Uterus (tissue), 2 donors: Measurements from ENCODE around the gene EYS.

ENCODE experiments used
- POLR2A ChIP-seq, 2 donors: fragments of 450-650 bp; IDR thresholded peaks; one replicate each; pipeline ENCODE4 v1.6.1; 2016; ENCODE audit warnings: antibody characterized with exemption in 2 of 2, mild to moderate bottlenecking in 1 of 2, moderate library complexity in 1 of 2
- TF ChIP-seq, protein P1 (sequence below), 4 experiments: fragments of 200-600 bp in 2 of 4; fragments of 450-650 bp in 2 of 4; sonication (generic) in 2 of 4; IDR thresholded peaks; one replicate each; pipeline ENCODE4 v1.5.1; 2016 to 2019; ENCODE audit warnings: antibody characterized with exemption in 4 of 4, mild to moderate bottlenecking in 2 of 4, moderate library complexity in 1 of 4

DNA sequence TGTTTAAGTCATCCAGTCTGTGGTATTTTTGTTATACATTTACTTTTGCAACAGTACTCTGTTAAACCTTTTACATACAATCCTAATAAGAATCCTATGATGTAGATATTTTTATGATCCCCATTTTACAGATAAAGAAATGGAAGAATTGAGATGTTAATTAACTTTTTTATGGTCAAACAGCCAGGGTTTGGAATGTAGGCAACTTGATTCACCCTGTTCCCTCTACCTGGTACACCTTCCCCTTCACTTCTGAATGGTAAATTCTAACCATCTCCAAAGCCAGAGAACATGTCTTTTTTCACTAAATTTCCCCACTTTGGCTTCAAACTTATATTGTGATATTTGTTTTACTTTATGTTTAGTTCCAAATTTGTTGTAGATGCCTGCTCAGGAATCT, 1771.3 kb downstream of the EYS start:
- TF ChIP-seq POLR2A (IDR thresholded peaks at IDR 0.05): no peak
- TF ChIP-seq, protein P1, sequence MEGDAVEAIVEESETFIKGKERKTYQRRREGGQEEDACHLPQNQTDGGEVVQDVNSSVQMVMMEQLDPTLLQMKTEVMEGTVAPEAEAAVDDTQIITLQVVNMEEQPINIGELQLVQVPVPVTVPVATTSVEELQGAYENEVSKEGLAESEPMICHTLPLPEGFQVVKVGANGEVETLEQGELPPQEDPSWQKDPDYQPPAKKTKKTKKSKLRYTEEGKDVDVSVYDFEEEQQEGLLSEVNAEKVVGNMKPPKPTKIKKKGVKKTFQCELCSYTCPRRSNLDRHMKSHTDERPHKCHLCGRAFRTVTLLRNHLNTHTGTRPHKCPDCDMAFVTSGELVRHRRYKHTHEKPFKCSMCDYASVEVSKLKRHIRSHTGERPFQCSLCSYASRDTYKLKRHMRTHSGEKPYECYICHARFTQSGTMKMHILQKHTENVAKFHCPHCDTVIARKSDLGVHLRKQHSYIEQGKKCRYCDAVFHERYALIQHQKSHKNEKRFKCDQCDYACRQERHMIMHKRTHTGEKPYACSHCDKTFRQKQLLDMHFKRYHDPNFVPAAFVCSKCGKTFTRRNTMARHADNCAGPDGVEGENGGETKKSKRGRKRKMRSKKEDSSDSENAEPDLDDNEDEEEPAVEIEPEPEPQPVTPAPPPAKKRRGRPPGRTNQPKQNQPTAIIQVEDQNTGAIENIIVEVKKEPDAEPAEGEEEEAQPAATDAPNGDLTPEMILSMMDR (IDR thresholded peaks at IDR 0.05): no peak
